Ovary (tissue), 9 donors: Measurements from ENCODE around the gene DNASE1. TPM values are rescaled to one million over a fixed set of nuclear protein-coding genes. Genes with fewer than 3 reads are reported as not detected.

Experiments used
- DNase-seq, 5 donors: peaks; one replicate each; pipeline ENCODE4 v3.0.0-alpha.2; 2019 to 2020
- H3K27ac ChIP-seq, 2 donors: fragments of 200-600 bp; one replicate each; pipeline versions ENCODE4 v1.5.1 to v1.8.0; 2019 to 2022
- H3K27me3 ChIP-seq: fragments of 200-600 bp; one replicate; pipeline ENCODE4 v1.8.0; 2022
- H3K36me3 ChIP-seq: fragments of 200-600 bp; sonication (generic); one replicate; pipeline ENCODE4 v1.5.1; 2019
- H3K4me1 ChIP-seq: one replicate; pipeline ENCODE4 v1.8.1; 2013; ENCODE audit warnings: mild to moderate bottlenecking, moderate library complexity; ENCODE audit not compliant: insufficient read depth
- H3K4me3 ChIP-seq: fragments of 200-600 bp; sonication (generic); one replicate; pipeline ENCODE4 v1.5.1; 2017
- H3K9me3 ChIP-seq, 2 donors: fragments of 200-600 bp in 1 of 2; sonication (generic) in 1 of 2; one replicate each; pipeline versions ENCODE4 v1.5.1 to v1.8.1; 2013 to 2019; ENCODE audit warnings: mild to moderate bottlenecking in 1 of 2, moderate library complexity in 1 of 2
- CTCF ChIP-seq, 3 donors: fragments of 450-650 bp in 2 of 3; fragments of 200-600 bp in 1 of 3; IDR thresholded peaks; one replicate each; pipeline versions ENCODE4 v1.5.1 to v1.8.0; 2016 to 2022; ENCODE audit warnings: antibody characterized with exemption in 3 of 3, mild to moderate bottlenecking in 1 of 3
- EP300 ChIP-seq: sonication (generic); formaldehyde crosslinking; IDR thresholded peaks from one replicate; pipeline ENCODE4 v1.6.1; 2017; ENCODE audit warnings: antibody characterized with exemption
- POLR2A ChIP-seq: fragments of 450-650 bp; IDR thresholded peaks from one replicate; pipeline ENCODE4 v1.6.1; 2017; ENCODE audit warnings: antibody characterized with exemption, mild to moderate bottlenecking, moderate library complexity
- WGBS, 3 donors: extraction: QIAGEN DNeasy Blood & Tissue Kit in 1 of 3; methylation state at CpG; one replicate each; pipeline versions ENCODE4 v1.1.5 to v1.1.7; 2013 to 2017; 5-methylcytosine and 5-hydroxymethylcytosine counted together
- intact Hi-C, 4 donors: fragments of 100-400 bp; cut with DNase I; formaldehyde crosslinking; loops; one replicate each; pipeline versions ENCODE4 v1.11.0 to v1.15.1; 2022 to 2023
- polyA plus RNA-seq, 2 donors: library from polyadenylated mRNA; stranded (reverse); fragments of 200-250 nt in 1 of 2; fragments of 350-450 nt in 1 of 2; fragmentation: Illumina TruSeq in 1 of 2; extraction: RNeasy Lipid Tissue Mini Kit (QIAGEN cat#74804) in 1 of 2; gene quantifications; one replicate each; pipeline ENCODE4 v1.2.3, GENCODE V29; 2013 to 2014
- total RNA-seq, 7 donors: library from RNA; depleted of rRNA in 2 of 7; stranded (reverse); fragments of >200 nt in 2 of 7; fragmentation: NEBNext Ultra II Directional in 3 of 7; extraction: Animal tissue kit (Norgen Biotek cat#: 25700) in 3 of 7; gene quantifications; one replicate each; pipeline versions ENCODE4 v1.1.0 to v1.2.4, GENCODE V29; 2016 to 2023
- donor health status: DM: no; HTN: no; CAD: no; lungs with moderate emphysema.
- donor health status: DM: no; HTN: no; CAD: no.
- donor health status: Bipolar disorder and iron deficiency.
- donor health status: DM: yes; HTN: yes; CAD: no.
- donor health status: DM: no; HTN: no; CAD: no.
- donor health status: DM: yes; HTN: yes; CAD: no.

Gene DNASE1
- total and polyA plus RNA-seq, 9 donors = 5.8 to 17.0 (median 12.2) TPM

GRCh38 chr16:3625331-3625730 is 29.2 kb upstream of the DNASE1 start:
- intact Hi-C loops = no loop called here
- no peaks in the 10 kb centered on the region for H3K9me3 ChIP-seq
- WGBS, 3 donors = 82 to 94% (median 84%) methylated on average over 5 of the region's 5 CpGs
- TF ChIP-seq CTCF (IDR thresholded peaks at IDR 0.05) = no peak
- no peak for TF ChIP-seq POLR2A
- no peak overlapping the region for H3K4me3 ChIP-seq
- peak in 1 of 5 donors; percentile 0 for DNase-seq
- no peak overlapping the region for H3K27ac ChIP-seq
- no peaks in the 10 kb centered on the region for H3K36me3 ChIP-seq
- no peaks in the 10 kb centered on the region for H3K4me1 ChIP-seq
- no peaks in the 10 kb centered on the region for H3K27me3 ChIP-seq

DNA sequence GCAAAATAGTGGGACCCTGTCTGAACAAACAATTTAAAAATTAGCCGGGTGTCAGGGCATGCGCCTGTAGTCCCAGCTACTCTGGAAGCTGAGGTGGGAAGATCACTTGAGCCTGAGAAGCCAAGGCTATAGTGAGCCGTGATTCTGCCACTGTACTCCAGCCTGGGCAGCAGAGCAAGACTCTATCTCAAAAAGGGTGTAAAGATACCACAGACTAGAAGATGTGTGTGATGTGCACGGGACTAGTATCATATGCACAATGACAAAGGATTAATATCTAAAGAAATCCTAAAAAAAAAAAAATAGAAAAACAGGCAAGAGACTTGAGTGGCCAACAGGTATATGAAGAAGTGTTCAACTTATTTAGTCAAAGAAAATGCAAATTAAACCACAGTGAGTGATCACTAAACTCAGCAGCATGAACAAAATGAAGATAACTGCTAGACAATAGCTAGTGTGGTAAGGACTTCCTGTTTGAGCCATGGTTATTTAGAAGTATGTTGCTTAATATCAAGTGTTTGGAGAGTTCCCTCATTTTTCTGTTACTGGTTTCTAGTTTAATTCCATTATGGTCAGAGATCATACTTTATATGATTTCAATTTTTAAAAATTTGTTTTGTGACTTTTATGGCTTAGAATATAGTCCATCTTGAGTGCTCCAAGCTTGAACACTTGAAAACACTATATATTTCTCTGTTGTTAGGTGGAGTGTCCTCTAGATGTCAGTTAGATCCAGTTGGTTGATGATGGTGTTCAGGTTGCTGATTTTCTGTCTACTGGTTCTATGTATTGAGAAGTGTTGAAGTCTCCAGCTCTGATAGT is 28.4 kb upstream of the DNASE1 start:
- Histone ChIP-seq H3K4me1 (no peaks in the 10 kb centered on the region), H3K4me3 (no peak overlapping the region), H3K27ac (no peak overlapping the region), H3K27me3 (no peaks in the 10 kb centered on the region), H3K36me3 (no peaks in the 10 kb centered on the region), H3K9me3 (no peaks in the 10 kb centered on the region)
- intact Hi-C loops = no loop called here
- TF ChIP-seq CTCF (IDR thresholded peaks at IDR 0.05) = no peak
- TF ChIP-seq EP300 = no peak
- no peak for TF ChIP-seq POLR2A
- no peak for DNase-seq
- 85 to 87% (median 87%) methylated on average over 4 of the region's 4 CpGs for WGBS, 3 donors

DNA sequence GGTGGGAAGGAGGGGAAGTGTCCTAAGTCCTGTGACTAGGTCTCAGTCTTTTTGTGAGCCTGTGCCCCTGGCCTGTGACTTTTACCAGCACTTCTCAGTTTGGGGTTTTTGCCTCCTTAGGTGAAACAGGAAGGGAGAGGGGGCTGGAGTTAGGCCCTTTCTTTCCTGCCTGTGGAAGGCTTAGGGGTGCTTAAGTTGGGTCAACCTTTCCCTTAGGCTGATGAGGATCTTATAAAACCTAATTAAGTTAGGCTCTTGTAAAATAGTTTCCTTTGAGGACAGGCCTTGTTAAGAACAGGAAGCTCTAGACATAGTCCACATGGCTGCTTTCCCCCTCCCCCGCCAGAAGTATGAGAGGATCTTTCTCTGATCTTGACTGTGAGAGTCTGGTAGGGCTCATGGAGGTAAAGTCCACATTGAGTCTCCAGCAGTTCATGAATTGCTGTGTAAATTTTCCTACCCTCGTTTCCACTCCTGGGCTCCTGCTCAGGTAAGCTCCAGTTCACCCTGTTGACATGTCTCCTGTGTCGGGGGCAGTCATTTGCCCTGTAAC is 17.0 kb upstream of the DNASE1 start:
- Histone ChIP-seq H3K4me3 (no peak overlapping the region), H3K27me3 (no peaks in the 10 kb centered on the region), H3K4me1 (no peaks in the 10 kb centered on the region), H3K36me3 (no peaks in the 10 kb centered on the region), H3K9me3 (no peaks in the 10 kb centered on the region), H3K27ac (no peak overlapping the region)
- TF ChIP-seq POLR2A (no peak), EP300 (no peak), CTCF (IDR thresholded peaks at IDR 0.05) (no peak)
- intact Hi-C loops = no loop called here
- 72 to 80% (median 79%) methylated on average over 3 of the region's 3 CpGs for WGBS, 3 donors
- DNase-seq = no peak

- H3K9me3 ChIP-seq = no peaks in the 10 kb centered on the region
- no peak overlapping the region for H3K4me3 ChIP-seq
- H3K4me1 ChIP-seq = no peaks in the 10 kb centered on the region
- no peak for TF ChIP-seq CTCF (IDR thresholded peaks at IDR 0.05)
- TF ChIP-seq POLR2A = no peak
- TF ChIP-seq EP300 = no peak
- DNase-seq = no peak
- WGBS, 3 donors = 94 to 95% (median 95%) methylated on average over 13 of the region's 13 CpGs
- no peaks in the 10 kb centered on the region for H3K27me3 ChIP-seq
- intact Hi-C loops = no loop called here
- H3K27ac ChIP-seq = no peak overlapping the region
- no peaks in the 10 kb centered on the region for H3K36me3 ChIP-seq
Observed at GRCh38 chr16:3638916-3639644, 15.4 kb upstream of the DNASE1 start.
